ENCODE results near the gene CCDC127.
"Not testable (repeated sequence)": the region's sequence is repeated elsewhere in the genome, so short reads cannot be mapped to it uniquely, and the experiment has no call there.

CCDC127 gene

GRCh38 chr5:217494-218456, at the start of gene CCDC127, which contains the start of gene SDHA:
CCDC127 (minus strand) TSS chr5:218153; CDS start chr5:216849, 1,304 bp downstream.
SDHA (plus strand) TSS chr5:218320; CDS start chr5:218356, 36 bp downstream.
- peak; percentile 79 for DNase-seq (ENCODE audit: low read depth, low spot score)
- not testable (repeated sequence) for H3K27me3 ChIP-seq (ENCODE audit: insufficient read depth, insufficient read length); H3K9me3 ChIP-seq (ENCODE audit: insufficient read depth, low read length); H3K4me1 ChIP-seq (ENCODE audit: insufficient read depth, insufficient read length); H3K36me3 ChIP-seq (ENCODE audit: insufficient read depth, insufficient read length, low read length)
- peak within 1 kb of the TSS; percentile 94 for H3K9ac ChIP-seq (ENCODE audit: insufficient read length, low read depth)
- peak within 1 kb of the TSS; percentile 80 for H3K4me3 ChIP-seq (ENCODE audit: insufficient read length, low read depth)

GRCh38 chr5:267716-268115, 49.8 kb upstream of the CCDC127 start:
- Histone ChIP-seq H3K27me3 (ENCODE audit: insufficient read depth, insufficient read length) (no peaks in the 10 kb centered on the region), H3K9ac (ENCODE audit: insufficient read length, low read depth) (no peak overlapping the region), H3K9me3 (ENCODE audit: insufficient read depth, low read length) (no peaks in the 10 kb centered on the region), H3K4me3 (ENCODE audit: insufficient read length, low read depth) (no peak overlapping the region), H3K4me1 (ENCODE audit: insufficient read depth, insufficient read length) (peaks cover 4% of the 10 kb centered on the region), H3K36me3 (ENCODE audit: insufficient read depth, insufficient read length, low read length) (peaks cover 11% of the 10 kb centered on the region)
- no peak for DNase-seq (ENCODE audit: low read depth, low spot score)
- TF ChIP-seq YY1 (IDR thresholded peaks at IDR 0.05; ENCODE audit: insufficient read depth, insufficient read length) (no peak), ZNF274 (IDR thresholded peaks at IDR 0.05; ENCODE audit: low read depth, low read length) (no peak), SUZ12 (IDR thresholded peaks at IDR 0.05; ENCODE audit: extremely low read depth, insufficient read depth, insufficient read length) (no peak)

GRCh38 chr5:266311-267026, 48.5 kb upstream of the CCDC127 start:
- H3K4me3 ChIP-seq (ENCODE audit: insufficient read length, low read depth); H3K9ac ChIP-seq (ENCODE audit: insufficient read length, low read depth); DNase-seq (ENCODE audit: low read depth, low spot score); H3K4me1 ChIP-seq (ENCODE audit: insufficient read depth, insufficient read length); H3K27me3 ChIP-seq (ENCODE audit: insufficient read depth, insufficient read length); H3K9me3 ChIP-seq (ENCODE audit: insufficient read depth, low read length): not testable (repeated sequence)
- peaks cover 14% of the 10 kb centered on the region for H3K36me3 ChIP-seq (ENCODE audit: insufficient read depth, insufficient read length, low read length)

- TF ChIP-seq ZNF274 (IDR thresholded peaks at IDR 0.05; ENCODE audit: low read depth, low read length) = no peak
- TF ChIP-seq YY1 (IDR thresholded peaks at IDR 0.05; ENCODE audit: insufficient read depth, insufficient read length) = no peak
- TF ChIP-seq SUZ12 (IDR thresholded peaks at IDR 0.05; ENCODE audit: extremely low read depth, insufficient read depth, insufficient read length) = no peak
- no peaks in the 10 kb centered on the region for H3K4me1 ChIP-seq (ENCODE audit: insufficient read depth, insufficient read length)
- H3K36me3 ChIP-seq (ENCODE audit: insufficient read depth, insufficient read length, low read length) = peaks cover 14% of the 10 kb centered on the region
- no peak for DNase-seq (ENCODE audit: low read depth, low spot score)
- no peak overlapping the region for H3K9ac ChIP-seq (ENCODE audit: insufficient read length, low read depth)
- no peaks in the 10 kb centered on the region for H3K9me3 ChIP-seq (ENCODE audit: insufficient read depth, low read length)
- no peak overlapping the region for H3K4me3 ChIP-seq (ENCODE audit: insufficient read length, low read depth)
- no peaks in the 10 kb centered on the region for H3K27me3 ChIP-seq (ENCODE audit: insufficient read depth, insufficient read length)
Observed at GRCh38 chr5:264338-264737, 46.4 kb upstream of the CCDC127 start.

- not testable (repeated sequence) for DNase-seq (ENCODE audit: low read depth, low spot score)
- peaks cover 15% of the 10 kb centered on the region for H3K36me3 ChIP-seq (ENCODE audit: insufficient read depth, insufficient read length, low read length)
Observed at GRCh38 chr5:263275-263974, 45.5 kb upstream of the CCDC127 start.

GRCh38 chr5:257148-257547, 39.2 kb upstream of the CCDC127 start:
- Histone ChIP-seq H3K36me3 (ENCODE audit: insufficient read depth, insufficient read length, low read length) (peaks cover 40% of the 10 kb centered on the region), H3K9ac (ENCODE audit: insufficient read length, low read depth) (no peak overlapping the region), H3K4me1 (ENCODE audit: insufficient read depth, insufficient read length) (no peaks in the 10 kb centered on the region), H3K9me3 (ENCODE audit: insufficient read depth, low read length) (peaks cover 14% of the 10 kb centered on the region; the same call in 1 of the 2 replicates), H3K27me3 (ENCODE audit: insufficient read depth, insufficient read length) (no peaks in the 10 kb centered on the region), H3K4me3 (ENCODE audit: insufficient read length, low read depth) (no peak overlapping the region)
- no peak for DNase-seq (ENCODE audit: low read depth, low spot score)
- no peak for TF ChIP-seq ZNF274 (IDR thresholded peaks at IDR 0.05; ENCODE audit: low read depth, low read length)
- TF ChIP-seq YY1 (IDR thresholded peaks at IDR 0.05; ENCODE audit: insufficient read depth, insufficient read length) = no peak
- TF ChIP-seq SUZ12 (IDR thresholded peaks at IDR 0.05; ENCODE audit: extremely low read depth, insufficient read depth, insufficient read length) = no peak

More at GRCh38 chr5:263275-263974, 45.5 kb upstream of the CCDC127 start:
- H3K4me1 ChIP-seq (ENCODE audit: insufficient read depth, insufficient read length); H3K9ac ChIP-seq (ENCODE audit: insufficient read length, low read depth); H3K4me3 ChIP-seq (ENCODE audit: insufficient read length, low read depth); H3K27me3 ChIP-seq (ENCODE audit: insufficient read depth, insufficient read length); H3K9me3 ChIP-seq (ENCODE audit: insufficient read depth, low read length): not testable (repeated sequence)

- H3K4me1 ChIP-seq (ENCODE audit: insufficient read depth, insufficient read length) = not testable (repeated sequence)
- peaks cover 46% of the 10 kb centered on the region for H3K36me3 ChIP-seq (ENCODE audit: insufficient read depth, insufficient read length, low read length)
Observed at GRCh38 chr5:256347-256746, 38.4 kb upstream of the CCDC127 start.

GRCh38 chr5:255116-255515, 37.2 kb upstream of the CCDC127 start:
- not testable (repeated sequence) for H3K9ac ChIP-seq (ENCODE audit: insufficient read length, low read depth); H3K27me3 ChIP-seq (ENCODE audit: insufficient read depth, insufficient read length); DNase-seq (ENCODE audit: low read depth, low spot score); H3K4me3 ChIP-seq (ENCODE audit: insufficient read length, low read depth); H3K4me1 ChIP-seq (ENCODE audit: insufficient read depth, insufficient read length)
- H3K36me3 ChIP-seq (ENCODE audit: insufficient read depth, insufficient read length, low read length) = peaks cover 55% of the 10 kb centered on the region
- peaks cover 14% of the 10 kb centered on the region; the same call in 1 of the 2 replicates for H3K9me3 ChIP-seq (ENCODE audit: insufficient read depth, low read length)

More at GRCh38 chr5:256347-256746, 38.4 kb upstream of the CCDC127 start:
- not testable (repeated sequence) for H3K9ac ChIP-seq (ENCODE audit: insufficient read length, low read depth); H3K4me3 ChIP-seq (ENCODE audit: insufficient read length, low read depth); DNase-seq (ENCODE audit: low read depth, low spot score); H3K27me3 ChIP-seq (ENCODE audit: insufficient read depth, insufficient read length)
- peaks cover 14% of the 10 kb centered on the region; the same call in 1 of the 2 replicates for H3K9me3 ChIP-seq (ENCODE audit: insufficient read depth, low read length)

GRCh38 chr5:254322-254721, 36.4 kb upstream of the CCDC127 start:
- not testable (repeated sequence) for H3K9ac ChIP-seq (ENCODE audit: insufficient read length, low read depth); DNase-seq (ENCODE audit: low read depth, low spot score); H3K4me1 ChIP-seq (ENCODE audit: insufficient read depth, insufficient read length); H3K4me3 ChIP-seq (ENCODE audit: insufficient read length, low read depth); H3K27me3 ChIP-seq (ENCODE audit: insufficient read depth, insufficient read length)
- Histone ChIP-seq H3K9me3 (ENCODE audit: insufficient read depth, low read length) (peaks cover 14% of the 10 kb centered on the region; the same call in 1 of the 2 replicates), H3K36me3 (ENCODE audit: insufficient read depth, insufficient read length, low read length) (peaks cover 60% of the 10 kb centered on the region)
